Activated T-cell treated with anti-CD3 and anti-CD28 coated beads for 4 hours (primary cell): ENCODE results near the gene CCDC61.

Experiments used
- DNase-seq: peaks from one replicate; pipeline ENCODE4 v3.0.0-alpha.2; 2020

Gene CCDC61

DNA sequence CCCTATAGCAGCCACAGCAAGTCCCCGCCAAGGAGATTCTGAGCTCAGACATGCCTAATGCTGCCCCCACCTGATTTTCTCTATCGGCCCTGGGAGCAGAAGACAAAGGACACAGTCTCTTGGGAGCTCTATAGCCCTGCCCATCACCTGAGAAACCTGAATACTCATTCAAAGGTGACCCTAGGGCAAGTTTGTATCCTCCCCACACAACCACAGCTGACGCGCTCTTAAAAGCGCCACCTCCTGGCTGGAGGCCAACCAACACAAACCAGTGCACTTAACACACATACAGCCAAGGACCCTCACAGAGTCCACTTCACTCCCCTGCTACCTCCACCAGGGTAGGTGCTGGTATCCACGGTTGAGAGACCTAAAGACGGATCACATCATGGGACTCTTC, 54.3 kb downstream of the CCDC61 start:
- DNase-seq = no peak

DNA sequence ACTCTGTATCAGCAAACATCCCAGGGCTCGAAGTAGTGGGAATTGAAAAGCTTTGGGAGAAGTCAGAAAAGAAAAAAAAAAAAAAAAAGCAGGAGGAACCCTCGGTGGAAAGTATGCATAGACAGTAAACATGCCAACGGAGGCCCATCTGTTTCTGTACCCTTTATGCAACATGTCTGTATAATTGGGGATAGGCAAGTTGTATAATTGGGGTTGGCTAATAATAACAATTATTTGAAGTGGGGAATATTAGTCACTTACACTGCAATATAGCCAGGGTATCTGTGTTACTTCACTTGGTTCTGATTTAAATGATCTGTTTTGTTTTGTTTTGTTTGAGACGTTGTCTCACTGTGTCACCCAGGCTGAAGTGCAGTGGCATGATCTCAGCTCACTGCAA, 57.6 kb downstream of the CCDC61 start:
- DNase-seq = no peak

DNA sequence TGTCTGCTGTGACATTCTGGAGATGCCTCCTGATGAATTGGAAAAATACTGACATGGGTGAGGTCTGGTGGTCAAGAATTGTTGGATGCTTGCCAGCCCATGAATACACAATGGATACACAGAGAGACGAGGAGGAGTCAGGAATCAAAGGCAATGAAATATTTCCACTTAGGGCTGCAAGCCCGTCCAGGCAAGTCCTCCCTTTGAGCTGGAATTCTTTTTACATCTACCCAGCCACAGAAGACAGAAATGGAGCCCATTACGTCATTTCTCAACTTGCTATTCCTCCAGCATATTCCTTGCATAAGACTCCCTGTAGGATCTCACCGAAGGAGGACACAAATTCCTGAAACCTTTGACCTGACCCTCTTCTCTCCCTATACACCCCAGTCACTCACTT, 61.3 kb downstream of the CCDC61 start:
- DNase-seq = no peak

- no peak for DNase-seq
These were observed 63.5 kb downstream of the CCDC61 start for GRCh38 chr19:46058778-46059177.

- no peak for DNase-seq
These were observed 64.7 kb downstream of the CCDC61 start for GRCh38 chr19:46060012-46060411.

DNA sequence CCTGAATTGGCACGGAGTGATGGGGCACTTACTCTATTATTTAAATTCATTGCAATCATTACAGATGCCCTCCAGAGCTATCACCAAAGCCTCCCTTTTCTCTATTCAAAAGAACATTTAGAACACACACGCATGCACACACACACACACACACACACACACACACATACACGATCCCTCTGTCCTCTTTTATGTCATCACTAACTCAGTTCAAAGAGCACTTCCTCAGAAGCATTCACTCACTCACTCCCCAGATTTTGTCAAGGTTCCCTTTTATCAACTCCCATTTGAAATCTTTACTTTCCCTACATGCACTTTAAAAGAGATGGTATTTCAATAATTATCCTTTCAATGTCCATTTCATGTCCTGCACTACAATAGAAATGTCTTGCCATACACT, 67.9 kb downstream of the CCDC61 start:
- no peak for DNase-seq

DNA sequence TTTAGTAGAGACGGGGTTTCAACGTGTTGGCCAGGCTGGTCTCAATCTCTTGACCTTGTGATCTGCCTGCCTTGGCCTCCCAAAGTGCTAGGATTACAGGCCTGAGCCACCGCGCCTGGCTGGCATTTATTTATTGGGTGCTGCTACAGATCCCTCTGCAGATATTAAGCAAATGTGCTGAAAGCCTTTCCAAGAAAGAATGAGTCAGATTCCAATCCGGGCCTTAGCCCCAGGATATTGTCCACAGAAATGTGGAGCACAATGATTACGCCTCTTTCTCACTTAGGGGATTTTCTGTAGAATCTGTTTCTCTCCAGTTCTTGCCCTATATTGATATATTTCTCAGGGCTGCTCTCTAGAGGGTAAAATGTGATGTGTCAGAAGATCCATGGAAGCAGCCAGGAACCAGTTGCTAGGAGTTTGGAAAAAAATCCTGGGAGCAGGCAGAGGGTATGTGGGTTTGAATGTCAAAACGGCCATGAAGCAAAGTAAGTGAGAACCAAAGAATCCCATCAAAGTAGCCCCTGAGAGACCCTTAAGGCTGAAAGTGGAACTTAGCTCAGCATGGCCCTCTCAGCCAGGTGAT, 70.3 kb downstream of the CCDC61 start:
- DNase-seq = no peak

DNA sequence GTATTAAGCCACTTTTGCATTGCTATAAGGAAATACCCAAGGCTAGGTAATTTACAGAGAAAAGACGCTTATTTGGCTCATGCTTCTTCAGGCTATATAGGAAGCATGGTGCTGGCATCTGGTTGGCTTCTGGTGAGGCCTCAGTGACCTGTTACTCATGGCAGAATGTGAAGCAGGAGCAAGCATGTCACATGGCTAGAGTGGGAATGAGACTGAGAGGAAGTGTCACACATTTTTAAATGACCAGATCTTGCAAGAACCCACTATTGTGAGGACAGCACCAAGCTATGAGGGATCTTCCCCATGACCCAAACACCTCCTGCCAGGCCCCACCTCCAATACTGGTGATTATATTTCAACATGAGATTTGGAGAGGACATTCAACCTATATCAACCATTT, 71.2 kb downstream of the CCDC61 start:
- DNase-seq = no peak

GRCh38 chr19:46067691-46068090, 72.4 kb downstream of the CCDC61 start:
- DNase-seq = no peak
